GM23338 (cell line): ENCODE results near the gene ALOX5AP. TPM values are rescaled to one million over a fixed set of nuclear protein-coding genes. Genes with fewer than 3 reads are reported as not detected.

ENCODE experiments used
- CTCF ChIP-seq, 2 experiments: fragments of 200-600 bp in 1 of 2; sonication (generic) in 1 of 2; conservative IDR thresholded peaks; 2 replicates each; pipeline versions ENCODE4 v1.5.1 to v1.6.1; 2016 to 2017; ENCODE audit warnings: antibody characterized with exemption in 2 of 2, low read depth in 2 of 2, mild to moderate bottlenecking in 2 of 2, moderate library complexity in 1 of 2
- JUNB ChIP-seq: IDR thresholded peaks from one replicate; pipeline ENCODE4 v1.6.1; 2016; ENCODE audit warnings: antibody characterized with exemption; ENCODE audit not compliant: unreplicated experiment
- REST ChIP-seq: IDR thresholded peaks from one replicate; pipeline ENCODE4 v1.6.1; 2018; ENCODE audit warnings: antibody characterized with exemption; ENCODE audit not compliant: unreplicated experiment
- STAT1 ChIP-seq: IDR thresholded peaks from one replicate; pipeline ENCODE4 v1.6.1; 2016; ENCODE audit warnings: antibody characterized with exemption; ENCODE audit not compliant: unreplicated experiment
- ZNF114 ChIP-seq: fragments of 250-450 bp; sonication (Bioruptor Pico); IDR thresholded peaks from 2 replicates; pipeline ENCODE4 v1.5.0; 2020; ENCODE audit warnings: mild to moderate bottlenecking, moderate library complexity
- ZNF331 ChIP-seq: fragments of 250-450 bp; sonication (Bioruptor Pico); IDR thresholded peaks from 2 replicates; pipeline ENCODE4 v1.5.0; 2020; ENCODE audit warnings: low read depth, mild to moderate bottlenecking, moderate library complexity
- ZNF462 ChIP-seq: fragments of 250-450 bp; sonication (Bioruptor Pico); IDR thresholded peaks from 2 replicates; pipeline ENCODE4 v1.5.0; 2020; ENCODE audit warnings: mild to moderate bottlenecking, moderate library complexity
- polyA plus RNA-seq: library from polyadenylated mRNA; unstranded; fragments of >200 nt; fragmentation: Nextera tagmentation; extraction: Ambion mirVana; gene quantifications from 2 replicates; pipeline ENCODE4 v1.2.1, GENCODE V29; 2016
- total RNA-seq: library from RNA; depleted of rRNA; stranded (reverse); fragments of >200 nt; shearing (Covaris generic); gene quantifications from 2 replicates; pipeline ENCODE4 v1.2.3, GENCODE V29; 2014

ALOX5AP gene
- total and polyA plus RNA-seq, 2 experiments from 2014 or later: 0.23 TPM; not detected in 1

- no peak for TF ChIP-seq ZNF462
- TF ChIP-seq STAT1: no peak
- TF ChIP-seq JUNB: no peak
- TF ChIP-seq CTCF (conservative IDR thresholded peaks at IDR 0.05; ENCODE audit: low read depth in 2 of 2): no peak
- no peak for TF ChIP-seq REST
- TF ChIP-seq ZNF114 (CRISPR knock-in tag): no peak
- no peak for TF ChIP-seq ZNF331 (CRISPR knock-in tag)
Observed at GRCh38 chr13:30711375-30711774, 24.0 kb upstream of the ALOX5AP start (continued).
